Stimulated activated CD8-positive, alpha-beta memory T cell treated with anti-CD3 and anti-CD28 coated beads, Interleukin-4, amount 100 ng/mL, for 4 hours (primary cell): ENCODE data around the gene GPR42.

Experiments
- DNase-seq, 2 donors: peaks; one replicate each; pipeline ENCODE4 v3.0.0-alpha.2; 2020; ENCODE audit warnings: low read depth in 2 of 2, low spot score in 1 of 2

GPR42 gene

GRCh38 chr19:35417713-35418534, 47.1 kb downstream of the GPR42 start:
- DNase-seq: no peak

DNA sequence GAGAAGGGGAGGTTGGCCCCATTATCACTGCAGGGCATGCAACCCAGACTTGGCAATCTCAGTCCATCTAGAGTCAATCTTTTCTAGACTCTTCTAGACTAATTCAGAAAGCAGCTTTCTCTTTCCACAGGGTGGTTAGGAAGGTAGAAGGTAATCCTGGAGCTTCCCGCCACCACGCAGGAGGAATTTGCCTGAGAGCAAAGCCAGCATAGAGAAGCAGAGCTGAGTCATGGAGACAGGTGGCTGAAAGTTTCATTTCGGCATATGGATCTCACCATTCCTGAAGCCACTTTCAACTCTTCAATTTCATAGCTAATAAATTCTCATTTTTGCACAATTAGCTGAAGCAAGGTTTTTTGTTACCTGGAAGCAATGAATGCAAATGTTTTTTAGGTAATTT, 48.2 kb downstream of the GPR42 start:
- DNase-seq: no peak

DNA sequence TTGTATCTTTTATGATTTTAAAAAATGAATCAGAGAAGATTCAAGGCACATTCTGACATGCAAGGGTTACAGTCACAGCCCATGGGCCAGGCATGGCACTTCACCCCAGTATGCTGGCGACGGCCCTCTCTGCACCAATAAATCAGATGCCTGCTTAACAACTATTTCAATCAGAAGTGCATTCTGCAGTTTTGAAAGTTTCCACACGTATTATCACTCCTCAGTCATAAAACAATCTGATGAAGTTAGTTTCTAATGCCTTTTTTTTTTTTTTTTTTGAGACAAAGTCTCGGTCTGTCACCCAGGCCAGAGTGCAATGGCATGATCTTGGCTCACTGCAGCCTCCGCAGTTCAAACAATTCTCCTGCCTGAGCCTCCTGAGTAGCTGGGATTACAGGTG, 48.9 kb downstream of the GPR42 start:
- no peak for DNase-seq

GRCh38 chr19:35421362-35421761, 50.5 kb downstream of the GPR42 start:
- no peak for DNase-seq
